Activated naive CD4-positive, alpha-beta T cell treated with anti-CD3 and anti-CD28 coated beads, Interleukin-2, amount 10 ng/mL, durations not matched to agents 7 days and 5 days (primary cell): ENCODE results near the gene LEMD3.
"Not testable (repeated sequence)": the region's sequence is repeated elsewhere in the genome, so short reads cannot be mapped to it uniquely, and the experiment has no call there.

Source experiments
- CTCF ChIA-PET: fragments of 350-600 bp; sonication (Branson Sonifier 250); formaldehyde crosslinking; loops from one replicate; lab custom pipeline; 2021; ENCODE audit warnings: antibody characterized with exemption; lab: Charles Lee
- DNase-seq: peaks from one replicate; pipeline ENCODE4 v3.0.0-alpha.2; 2020
- H3K27ac Mint-ChIP-seq: one replicate; pipeline ENCODE4 v1.8.0; 2021; ENCODE audit warnings: mild to moderate bottlenecking, moderate library complexity, mixed read lengths
- H3K27me3 Mint-ChIP-seq: one replicate; pipeline ENCODE4 v1.8.0; 2021; ENCODE audit warnings: mild to moderate bottlenecking, mixed read lengths
- H3K36me3 Mint-ChIP-seq: one replicate; pipeline ENCODE4 v1.8.0; 2021; ENCODE audit warnings: mixed read lengths
- H3K4me1 Mint-ChIP-seq: one replicate; pipeline ENCODE4 v1.8.0; 2021; ENCODE audit warnings: mixed read lengths
- H3K4me3 Mint-ChIP-seq: one replicate; pipeline ENCODE4 v1.8.0; 2021; ENCODE audit warnings: mild to moderate bottlenecking, moderate library complexity, mixed read lengths
- H3K9me3 Mint-ChIP-seq: one replicate; pipeline ENCODE4 v1.8.0; 2021; ENCODE audit warnings: mixed read lengths

Gene LEMD3

DNA sequence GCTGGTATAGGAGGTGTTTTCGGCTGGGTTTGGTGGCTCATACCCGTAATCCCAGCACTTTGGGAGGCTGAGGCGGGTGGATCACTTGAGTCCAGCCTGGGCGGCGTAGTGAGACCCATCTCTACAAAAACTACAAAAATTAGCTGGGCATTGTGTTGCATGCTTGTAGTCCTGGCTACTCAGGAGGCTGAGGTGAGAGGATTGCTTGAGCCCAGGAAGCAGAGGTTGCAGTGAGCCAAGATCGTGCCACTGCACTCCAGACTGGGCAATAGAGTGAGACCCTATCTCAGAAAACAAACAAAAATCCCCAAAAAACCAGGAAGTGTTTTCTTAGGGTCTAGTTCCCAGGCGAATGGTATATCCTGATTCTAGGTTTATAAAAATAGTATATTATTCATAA lies 116.1 kb downstream of the LEMD3 start:
- H3K4me1 Mint-ChIP-seq, CTCF ChIA-PET, H3K27me3 Mint-ChIP-seq, H3K27ac Mint-ChIP-seq, H3K4me3 Mint-ChIP-seq, H3K9me3 Mint-ChIP-seq, DNase-seq, H3K36me3 Mint-ChIP-seq: not testable (repeated sequence)

DNA sequence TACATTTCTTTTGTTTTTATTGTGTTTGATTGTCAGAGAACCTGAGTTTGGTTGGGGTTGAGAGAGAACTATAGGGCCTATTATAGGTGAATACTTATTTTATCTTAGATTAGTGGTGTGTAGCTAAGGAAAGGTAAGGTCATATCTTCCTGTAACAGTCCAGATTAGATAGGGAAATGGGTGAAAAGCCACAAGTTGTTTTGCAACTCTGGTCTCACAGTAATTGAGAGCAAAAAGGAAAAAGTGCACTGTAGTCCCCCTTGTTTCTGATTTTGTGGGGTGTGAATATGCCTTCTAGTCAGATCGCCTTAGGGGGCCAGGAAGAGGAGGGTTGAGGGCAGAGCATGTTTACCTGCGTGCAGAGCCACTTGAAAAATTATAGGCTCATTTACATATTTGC lies 118.0 kb downstream of the LEMD3 start:
- CTCF ChIA-PET = no interaction called here
- DNase-seq = no peak
- Mint-ChIP-seq H3K27me3 (peaks cover 8% of the 10 kb centered on the region), H3K36me3 (no peaks in the 10 kb centered on the region), H3K9me3 (no peaks in the 10 kb centered on the region), H3K27ac (no peak overlapping the region), H3K4me3 (no peak overlapping the region), H3K4me1 (no peaks in the 10 kb centered on the region)

DNA sequence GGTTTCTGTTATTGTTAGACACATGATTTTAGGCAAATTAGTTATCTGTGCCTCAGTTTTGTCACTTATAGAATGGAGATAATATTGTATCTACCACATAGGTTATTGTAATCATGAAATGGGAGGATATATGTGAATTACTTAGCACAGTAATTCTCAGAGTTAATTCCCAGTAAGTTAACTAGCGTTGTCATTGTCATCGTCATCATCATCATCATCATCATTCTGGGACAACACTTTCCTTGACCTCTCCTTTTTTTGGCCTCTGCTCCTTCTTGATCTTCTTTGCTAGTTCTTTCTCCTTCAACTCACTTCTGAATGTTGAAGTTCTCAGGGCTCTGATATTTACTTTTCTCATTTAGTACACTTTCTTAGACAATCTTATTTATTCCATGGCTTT lies 122.9 kb downstream of the LEMD3 start:
- CTCF ChIA-PET = no interaction called here

DNA sequence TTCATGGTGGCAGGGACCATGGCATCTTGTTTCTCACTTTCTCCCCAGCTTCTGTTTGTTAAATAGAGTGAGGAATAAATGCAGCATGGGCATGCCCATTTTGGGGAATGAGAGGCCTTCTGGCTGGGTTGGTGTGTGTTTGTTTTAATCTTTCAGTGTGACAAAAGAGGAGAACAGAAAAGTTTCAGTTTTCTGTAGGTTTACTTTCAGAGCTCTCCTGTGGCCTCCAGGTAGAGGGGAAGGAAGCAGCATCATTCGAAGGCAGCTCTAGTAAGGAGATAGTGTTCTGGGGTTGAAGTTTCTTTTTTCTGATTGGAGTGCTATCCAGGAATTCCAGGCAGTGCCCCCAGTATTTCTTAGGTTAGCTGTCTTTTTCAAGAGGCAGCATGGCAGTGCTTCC lies 124.4 kb downstream of the LEMD3 start:
- CTCF ChIA-PET = interaction anchor here (0.8 kb wide), 1 partner anchor 8 kb away, joined by 3 read pairs; no protein-coding TSS in a partner anchor
- H3K27ac Mint-ChIP-seq = no peak overlapping the region
- DNase-seq = no peak
- no peaks in the 10 kb centered on the region for H3K36me3 Mint-ChIP-seq
- no peaks in the 10 kb centered on the region for H3K9me3 Mint-ChIP-seq
- no peak overlapping the region for H3K4me3 Mint-ChIP-seq
- H3K27me3 Mint-ChIP-seq = peaks cover 10% of the 10 kb centered on the region
- no peaks in the 10 kb centered on the region for H3K4me1 Mint-ChIP-seq

More for the DNA sequence above, 122.9 kb downstream of the LEMD3 start:
- Mint-ChIP-seq H3K4me3 (no peak overlapping the region), H3K9me3 (no peaks in the 10 kb centered on the region), H3K36me3 (no peaks in the 10 kb centered on the region), H3K27me3 (peaks cover 4% of the 10 kb centered on the region), H3K4me1 (no peaks in the 10 kb centered on the region), H3K27ac (no peak overlapping the region)
- DNase-seq = no peak

DNA sequence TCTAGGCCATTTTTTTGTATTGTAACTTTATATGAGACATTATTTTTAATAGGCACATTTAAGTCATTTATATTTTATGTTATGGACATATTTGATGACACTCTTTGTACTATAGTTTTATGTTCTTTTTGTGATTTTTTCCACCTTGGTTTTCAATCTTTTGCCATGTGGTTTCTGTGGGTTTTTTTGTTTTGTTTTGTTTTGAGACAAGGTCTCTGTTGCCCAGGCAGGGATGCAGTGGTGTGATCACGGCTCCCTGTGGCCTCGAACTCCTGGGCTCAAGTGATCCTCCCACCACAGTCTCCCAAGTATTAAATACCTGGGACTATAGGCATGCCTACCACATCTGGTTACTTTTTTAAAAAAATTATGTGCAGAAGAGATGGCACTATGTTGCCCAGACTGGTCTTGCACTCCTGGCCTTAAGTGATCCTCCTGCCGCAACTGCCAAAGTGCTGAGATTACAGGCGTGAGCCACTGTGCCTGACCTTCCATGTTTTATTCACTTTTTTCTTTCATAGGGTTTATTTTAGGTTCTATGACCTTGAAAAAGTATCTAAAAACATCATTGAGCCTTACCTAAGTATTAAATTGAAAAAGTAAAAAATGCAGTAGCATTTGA lies 125.4 kb downstream of the LEMD3 start:
- Mint-ChIP-seq H3K9me3 (no peaks in the 10 kb centered on the region), H3K36me3 (no peaks in the 10 kb centered on the region), H3K27me3 (peaks cover 10% of the 10 kb centered on the region), H3K4me3 (no peak overlapping the region), H3K27ac (no peak overlapping the region), H3K4me1 (no peaks in the 10 kb centered on the region)
- CTCF ChIA-PET = no interaction called here
- DNase-seq = no peak

DNA sequence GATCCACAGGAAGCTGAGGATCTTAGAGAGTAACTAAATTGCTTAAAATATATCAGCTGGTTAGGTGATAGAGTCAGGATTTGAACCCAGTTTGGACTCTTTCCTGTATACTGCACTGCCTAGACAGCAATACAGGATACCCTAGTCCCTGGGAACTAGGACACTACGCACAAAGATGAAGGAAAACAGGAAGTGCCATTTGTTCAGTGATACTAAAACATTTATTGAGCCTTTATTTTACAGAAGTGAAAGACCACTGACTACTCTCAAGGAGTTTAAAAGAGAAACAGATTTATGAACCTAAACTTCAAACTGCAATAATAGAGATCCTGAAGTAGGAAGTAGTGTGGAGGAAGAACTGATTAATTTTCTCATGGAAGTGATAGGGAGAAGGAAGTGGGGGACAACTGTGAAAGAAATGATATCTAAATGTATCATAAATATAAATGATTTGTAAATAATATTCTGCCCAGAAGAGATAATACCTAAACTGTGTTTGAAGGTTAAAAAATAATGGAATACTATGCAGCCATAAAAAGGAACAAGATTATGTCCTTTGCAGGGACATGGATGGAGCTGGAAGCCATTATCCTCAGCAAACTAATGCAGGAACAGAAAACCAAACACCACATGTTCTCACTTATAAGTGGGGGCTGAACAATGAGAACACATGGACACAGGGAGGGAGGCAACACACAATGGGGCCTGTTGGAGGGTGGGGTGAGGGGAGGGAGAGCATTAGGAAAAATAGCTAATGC lies 127.3 kb downstream of the LEMD3 start:
- no peaks in the 10 kb centered on the region for H3K36me3 Mint-ChIP-seq
- H3K27ac Mint-ChIP-seq = no peak overlapping the region
- CTCF ChIA-PET = no interaction called here
- peaks cover 6% of the 10 kb centered on the region for H3K27me3 Mint-ChIP-seq
- no peaks in the 10 kb centered on the region for H3K9me3 Mint-ChIP-seq
- no peaks in the 10 kb centered on the region for H3K4me1 Mint-ChIP-seq
- H3K4me3 Mint-ChIP-seq = no peak overlapping the region
- no peak for DNase-seq
